Neuronal stem cell (in vitro differentiated cells): ENCODE data around the gene CLK3.

Experiments
- DNase-seq: peaks from one replicate; pipeline ENCODE4 v3.0.0-alpha.2; 2013; ENCODE audit warnings: low spot score
- H2AFZ ChIP-seq: one replicate; pipeline ENCODE4 v1.6.1; 2013; ENCODE audit warnings: mild to moderate bottlenecking, low read length, inconsistent platforms
- H2AK5ac ChIP-seq: 2 replicates; pipeline ENCODE4 v1.6.1; 2013; ENCODE audit warnings: low read depth, mild to moderate bottlenecking, inconsistent platforms, low read length, moderate library complexity, mixed read lengths
- H2BK120ac ChIP-seq: 2 replicates; pipeline ENCODE4 v1.6.1; 2013; ENCODE audit warnings: low read depth, mild to moderate bottlenecking, inconsistent platforms, low read length, moderate library complexity, mixed read lengths
- H2BK12ac ChIP-seq: one replicate; pipeline ENCODE4 v1.6.1; 2013; ENCODE audit warnings: low read length, inconsistent platforms
- H2BK15ac ChIP-seq: 2 replicates; pipeline ENCODE4 v1.6.1; 2013; ENCODE audit warnings: mild to moderate bottlenecking, low read length, inconsistent platforms, mixed read lengths
- H2BK5ac ChIP-seq: one replicate; pipeline ENCODE4 v1.6.1; 2013; ENCODE audit warnings: inconsistent platforms, mild to moderate bottlenecking, low read length, moderate library complexity
- H3K14ac ChIP-seq: one replicate; pipeline ENCODE4 v1.6.1; 2013; ENCODE audit warnings: low read length, inconsistent platforms
- H3K18ac ChIP-seq: 2 replicates; pipeline ENCODE4 v1.6.1; 2013; ENCODE audit warnings: low read length, inconsistent platforms
- H3K23ac ChIP-seq: 2 replicates; pipeline ENCODE4 v1.6.1; 2013; ENCODE audit warnings: low read depth, mild to moderate bottlenecking, mixed read lengths, low read length, inconsistent platforms; ENCODE audit not compliant: poor library complexity
- H3K27ac ChIP-seq: replicated peaks from 3 replicates; pipeline ENCODE4 v1.5.1; 2013; ENCODE audit warnings: low read length, inconsistent platforms
- H3K27me3 ChIP-seq, 3 experiments: 2 replicates each; pipeline ENCODE4 v1.6.1; 2013; ENCODE audit warnings: low read length in 3 of 3, mild to moderate bottlenecking in 2 of 3, inconsistent platforms in 1 of 3, low read depth in 1 of 3, mixed read lengths in 1 of 3, moderate library complexity in 1 of 3; ENCODE audit not compliant: control insufficient read depth in 3 of 3, insufficient read depth in 3 of 3
- H3K36me3 ChIP-seq, 2 donors: replicated peaks in 1 of 2; 2 replicates each; pipeline ENCODE4 v1.6.1; 2013; ENCODE audit warnings: low read length in 2 of 2; ENCODE audit not compliant: control insufficient read depth in 2 of 2, insufficient read depth in 2 of 2
- H3K4ac ChIP-seq: 2 replicates; pipeline ENCODE4 v1.6.1; 2013; ENCODE audit warnings: inconsistent platforms, mild to moderate bottlenecking, low read length, moderate library complexity
- H3K4me1 ChIP-seq, 2 donors: 1 replicate in 1 of 2; 2 replicates in 1 of 2; pipeline ENCODE4 v1.6.1; 2013; ENCODE audit warnings: low read length in 2 of 2, low read depth in 1 of 2; ENCODE audit not compliant: control insufficient read depth in 2 of 2, insufficient read depth in 1 of 2
- H3K4me2 ChIP-seq: one replicate; pipeline ENCODE4 v1.6.1; 2013; ENCODE audit warnings: mild to moderate bottlenecking, low read length, inconsistent platforms; ENCODE audit not compliant: insufficient read depth, poor library complexity, severe bottlenecking
- H3K4me3 ChIP-seq, 2 donors: 2 replicates each; pipeline ENCODE4 v1.5.1; 2013; ENCODE audit warnings: low read length in 2 of 2, mild to moderate bottlenecking in 2 of 2, inconsistent platforms in 1 of 2, moderate library complexity in 1 of 2
- H3K79me1 ChIP-seq: one replicate; pipeline ENCODE4 v1.6.1; 2013; ENCODE audit warnings: low read depth, mild to moderate bottlenecking, inconsistent platforms, low read length, moderate library complexity
- H3K9ac ChIP-seq: one replicate; pipeline ENCODE4 v1.6.1; 2013; ENCODE audit warnings: mild to moderate bottlenecking, low read depth, low read length, inconsistent platforms; ENCODE audit not compliant: poor library complexity
- H3K9me3 ChIP-seq, 2 donors: replicated peaks in 1 of 2; 2 replicates each; pipeline versions ENCODE3 to v1.6.1; 2013; ENCODE audit warnings: low read length in 2 of 2, mild to moderate bottlenecking in 2 of 2, inconsistent platforms in 1 of 2, low read depth in 1 of 2, mixed read lengths in 1 of 2, moderate library complexity in 1 of 2; ENCODE audit not compliant: control insufficient read depth in 2 of 2, insufficient read depth in 1 of 2
- H4K8ac ChIP-seq: one replicate; pipeline ENCODE4 v1.6.1; 2013; ENCODE audit warnings: low read depth, mild to moderate bottlenecking, inconsistent platforms, low read length, moderate library complexity
- H4K91ac ChIP-seq: one replicate; pipeline ENCODE4 v1.6.1; 2013; ENCODE audit warnings: low read length, low read depth, mild to moderate bottlenecking, inconsistent platforms; ENCODE audit not compliant: poor library complexity
- WGBS, 2 donors: extraction: QIAGEN DNeasy Blood & Tissue Kit; methylation state at CpG; one replicate each; pipeline ENCODE4 v1.1.7; 2013; ENCODE audit warnings: missing lambda C conversion rate in 2 of 2, mixed read lengths in 1 of 2; ENCODE audit not compliant: insufficient read length in 2 of 2, insufficient replicate concordance in 1 of 2; ENCODE audit errors: extremely low coverage in 2 of 2; 5-methylcytosine and 5-hydroxymethylcytosine counted together

Gene CLK3

GRCh38 chr15:74599156-74599555 is 16.5 kb upstream of the CLK3 start:
- H2BK120ac ChIP-seq, result no peak overlapping the region
- no peak overlapping the region for H3K18ac ChIP-seq
- no peak overlapping the region for H2BK12ac ChIP-seq
- peaks cover 0 to 5% of the 10 kb centered on the region in 2 donors for H3K4me1 ChIP-seq
- peak overlapping the region; percentile 47 for H3K23ac ChIP-seq
- no peaks in the 10 kb centered on the region for H3K27me3 ChIP-seq
- H3K4me3 ChIP-seq, result no peak overlapping the region
- H3K79me1 ChIP-seq, result peaks cover 3% of the 10 kb centered on the region
- H2BK15ac ChIP-seq, result peak overlapping the region; percentile 52
- H2BK5ac ChIP-seq, result peak overlapping the region; percentile 85
- WGBS, 2 donors, result no CpG with 5 or more reads among the region's 15 CpGs
- no peak overlapping the region for H4K91ac ChIP-seq
- no peak overlapping the region for H3K4ac ChIP-seq
- H2AK5ac ChIP-seq, result peak overlapping the region; percentile 98
- no peak for DNase-seq
- H2AFZ ChIP-seq, result no peak overlapping the region
- no peak overlapping the region for H4K8ac ChIP-seq
- H3K4me2 ChIP-seq, result no peak overlapping the region
- no peak overlapping the region for H3K9ac ChIP-seq
- peaks cover 13 to 39% of the 10 kb centered on the region in 2 donors for H3K36me3 ChIP-seq
- H3K14ac ChIP-seq, result no peak overlapping the region
- no peak overlapping the region for H3K27ac ChIP-seq
- H3K9me3 ChIP-seq, result no peaks in the 10 kb centered on the region

GRCh38 chr15:74603026-74603788 is 12.4 kb upstream of the CLK3 start:
- Histone ChIP-seq H3K23ac (peak overlapping the region; percentile 3), H4K91ac (no peak overlapping the region), H3K14ac (peak overlapping the region; percentile 47), H3K4ac (no peak overlapping the region), H3K36me3 (peaks cover 4 to 18% of the 10 kb centered on the region in 2 donors), H3K27ac (no peak overlapping the region), H3K4me2 (no peak overlapping the region), H2BK120ac (no peak overlapping the region), H3K9ac (no peak overlapping the region), H2BK12ac (no peak overlapping the region), H3K27me3 (no peaks in the 10 kb centered on the region), H3K79me1 (peaks cover 3% of the 10 kb centered on the region), H2BK15ac (no peak overlapping the region), H2AK5ac (peak overlapping the region; percentile 57), H3K18ac (no peak overlapping the region), H3K4me3 (no peak overlapping the region), H4K8ac (peak overlapping the region; percentile 78), H2AFZ (no peak overlapping the region), H3K9me3 (no peaks in the 10 kb centered on the region), H3K4me1 (peaks cover 0 to 5% of the 10 kb centered on the region in 2 donors), H2BK5ac (no peak overlapping the region)
- WGBS, 2 donors, result no CpG with 5 or more reads among the region's 13 CpGs
- DNase-seq, result no peak

GRCh38 chr15:74603789-74604705 is 11.6 kb upstream of the CLK3 start:
- H2BK5ac ChIP-seq, result peak overlapping the region; percentile 71
- peak overlapping the region; percentile 33 for H3K9ac ChIP-seq
- peak overlapping the region; percentile 66 for H3K14ac ChIP-seq
- no peak overlapping the region for H4K91ac ChIP-seq
- no peak overlapping the region for H3K18ac ChIP-seq
- H4K8ac ChIP-seq, result no peak overlapping the region
- H2BK120ac ChIP-seq, result peak overlapping the region; percentile 73
- no peak overlapping the region for H2BK12ac ChIP-seq
- peak overlapping the region; percentile 6 for H2BK15ac ChIP-seq
- no peaks in the 10 kb centered on the region for H3K4me1 ChIP-seq
- H3K4me3 ChIP-seq, result no peak overlapping the region
- H3K23ac ChIP-seq, result peak overlapping the region; percentile 25
- no peak overlapping the region for H2AFZ ChIP-seq
- no peak for DNase-seq
- H3K79me1 ChIP-seq, result no peaks in the 10 kb centered on the region
- H3K4me2 ChIP-seq, result no peak overlapping the region
- H3K36me3 ChIP-seq, result peaks cover 2 to 9% of the 10 kb centered on the region in 2 donors
- WGBS, 2 donors, result no CpG with 5 or more reads among the region's 11 CpGs
- no peak overlapping the region for H3K4ac ChIP-seq
- H3K27me3 ChIP-seq, result no peaks in the 10 kb centered on the region
- no peak overlapping the region for H3K27ac ChIP-seq
- peak overlapping the region; percentile 57 for H2AK5ac ChIP-seq
- no peaks in the 10 kb centered on the region for H3K9me3 ChIP-seq
